Stimulated activated CD8-positive, alpha-beta memory T cell treated with anti-CD3 and anti-CD28 coated beads, Interleukin-15, amount 100 ng/mL, for 4 hours (primary cell): ENCODE data around the gene ARF4.

Source experiments
- DNase-seq, 2 donors: peaks; one replicate each; pipeline ENCODE4 v3.0.0-alpha.2; 2020; ENCODE audit warnings: low read depth in 2 of 2

ARF4 gene

DNA sequence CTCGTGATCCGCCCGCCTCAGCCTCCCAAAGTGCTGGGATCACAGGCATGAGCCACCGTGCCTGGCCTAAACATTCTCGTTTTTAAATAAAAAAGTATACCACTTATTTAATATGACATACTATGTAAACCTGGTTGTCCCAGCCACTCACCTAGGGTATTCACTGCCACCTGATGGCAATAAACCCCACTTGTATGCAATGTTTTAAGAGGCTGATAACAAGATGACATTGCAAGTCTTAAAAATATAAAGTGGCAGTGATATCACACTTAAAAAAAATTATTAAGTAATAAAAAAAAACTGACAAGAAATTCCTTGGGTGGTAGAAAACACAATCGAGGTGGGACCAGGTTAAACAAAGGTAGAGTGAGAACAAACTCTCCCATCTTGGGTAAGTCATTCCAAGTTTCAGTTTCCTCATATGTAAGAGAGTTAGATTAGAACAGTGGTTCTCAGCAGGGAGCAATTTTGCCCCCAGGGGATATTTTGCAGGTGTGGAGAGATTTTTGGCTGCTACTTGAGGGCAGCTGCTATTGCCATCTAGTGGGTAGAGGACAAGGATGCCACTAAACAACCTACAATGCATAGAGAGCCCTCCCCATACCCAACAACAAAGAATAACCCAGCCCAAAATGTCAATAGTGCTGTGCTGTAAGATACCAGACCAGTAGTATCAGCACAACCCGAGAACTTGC lies 14.5 kb downstream of the ARF4 start:
- no peak for DNase-seq

- no peak for DNase-seq
These were observed 19.3 kb downstream of the ARF4 start for GRCh38 chr3:57577801-57578200.

DNA sequence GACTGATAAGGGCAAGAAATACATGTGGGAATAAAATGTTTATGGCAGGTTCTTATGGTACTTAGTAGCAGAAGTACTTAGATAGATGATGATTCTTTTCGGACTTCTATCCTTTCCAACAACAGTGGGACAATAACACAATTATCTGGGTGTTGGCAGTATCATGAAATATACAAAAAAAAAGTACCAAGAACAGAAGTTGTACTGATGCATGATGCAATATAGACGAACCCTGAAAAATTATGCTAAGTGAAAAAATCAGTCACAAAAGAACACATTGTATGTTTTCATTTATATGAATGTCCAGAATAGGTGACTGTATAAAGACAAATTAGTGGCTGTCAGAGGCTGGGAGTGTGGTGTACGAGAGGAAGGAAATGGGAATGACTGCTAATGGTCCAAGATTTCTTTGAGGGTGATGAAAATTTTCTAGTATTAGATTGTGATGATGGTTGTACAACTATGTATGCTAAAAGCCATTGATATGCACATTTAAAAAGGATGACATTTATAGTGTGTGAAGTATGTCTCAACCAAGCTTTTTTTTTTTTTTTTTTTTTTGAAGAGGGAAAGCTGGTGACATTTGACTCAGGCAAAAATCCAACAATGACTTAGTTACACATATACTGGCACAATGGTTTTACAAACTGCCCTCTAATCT lies 21.0 kb downstream of the ARF4 start:
- no peak for DNase-seq

DNA sequence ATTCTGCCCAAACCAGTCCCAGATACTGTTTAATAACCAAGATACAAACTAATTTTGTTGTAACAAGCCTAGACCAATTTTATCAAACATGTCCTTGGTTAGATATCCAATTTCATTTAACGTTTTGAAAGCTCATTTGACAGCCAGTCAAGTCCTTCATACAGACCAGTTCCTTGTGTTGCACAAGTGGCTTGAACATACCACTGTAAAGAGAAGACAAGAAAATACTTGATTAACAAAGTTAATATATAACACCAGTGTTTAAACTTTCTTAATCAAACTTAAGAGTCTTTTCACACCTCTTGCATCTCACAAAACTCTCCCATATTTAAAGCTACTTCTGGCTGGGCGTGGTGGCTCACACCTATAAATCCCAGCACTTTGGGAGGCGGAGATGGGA lies 25.0 kb downstream of the ARF4 start:
- DNase-seq = no peak

- DNase-seq = no peak
These were observed 26.3 kb downstream of the ARF4 start for GRCh38 chr3:57570878-57571277.

DNA sequence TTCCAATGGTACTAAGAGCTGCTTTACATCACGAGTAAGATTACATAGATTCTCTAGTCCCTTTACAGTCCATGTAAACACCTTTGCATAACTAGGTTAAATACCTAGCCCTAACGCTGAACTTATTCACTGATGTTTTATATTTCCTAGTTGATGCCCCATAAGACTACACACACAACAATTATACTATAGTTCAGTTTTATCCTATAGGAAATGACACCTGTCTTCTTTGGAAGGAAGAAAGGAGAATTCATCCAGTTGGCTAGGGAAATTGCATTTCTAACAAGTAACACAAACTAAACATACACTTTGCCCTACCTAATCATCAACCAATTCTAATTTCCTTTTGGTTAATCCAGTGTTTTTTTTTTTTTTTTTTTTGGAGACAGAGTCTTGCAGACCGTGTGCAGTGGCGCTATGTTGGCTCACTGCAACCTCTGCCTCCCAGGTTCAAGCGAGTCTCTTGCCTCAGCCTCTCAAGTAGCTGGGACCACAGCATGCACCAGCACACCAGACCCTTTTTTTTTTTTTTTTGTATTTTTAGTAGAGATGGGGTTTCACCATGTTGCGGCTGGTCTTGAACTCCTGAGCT lies 27.2 kb downstream of the ARF4 start:
- DNase-seq = no peak

- no peak for DNase-seq
These were observed 37.6 kb downstream of the ARF4 start for GRCh38 chr3:57559526-57559925.

GRCh38 chr3:57557085-57557537 lies 40.0 kb downstream of the ARF4 start:
- no peak for DNase-seq

DNA sequence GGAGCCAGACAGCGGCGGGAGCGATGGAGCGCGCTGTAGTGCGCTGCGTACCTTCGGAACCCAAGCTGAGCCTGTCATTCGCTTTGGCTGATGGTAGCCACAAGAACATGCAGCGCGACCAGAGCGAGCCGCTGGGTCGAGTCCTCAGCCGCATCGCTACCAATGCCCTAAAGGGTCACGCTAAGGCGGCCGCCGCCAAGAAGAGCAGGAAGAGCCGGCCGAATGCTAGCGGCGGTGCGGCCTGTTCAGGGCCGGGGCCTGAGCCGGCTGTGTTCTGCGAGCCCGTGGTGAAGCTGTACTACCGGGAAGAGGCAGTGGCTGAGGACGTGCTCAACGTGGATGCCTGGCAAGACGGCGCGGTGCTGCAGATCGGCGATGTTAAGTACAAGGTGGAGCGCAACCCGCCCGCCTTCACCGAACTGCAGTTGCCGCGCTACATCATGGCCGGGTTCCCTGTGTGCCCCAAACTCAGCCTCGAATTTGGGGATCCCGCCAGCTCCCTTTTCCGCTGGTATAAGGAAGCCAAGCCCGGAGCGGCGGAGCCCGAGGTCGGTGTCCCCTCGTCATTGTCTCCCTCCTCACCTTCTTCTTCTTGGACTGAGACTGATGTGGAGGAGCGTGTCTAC lies 40.6 kb downstream of the ARF4 start:
- DNase-seq = peak in 1 of 2 donors; percentile 2

DNA sequence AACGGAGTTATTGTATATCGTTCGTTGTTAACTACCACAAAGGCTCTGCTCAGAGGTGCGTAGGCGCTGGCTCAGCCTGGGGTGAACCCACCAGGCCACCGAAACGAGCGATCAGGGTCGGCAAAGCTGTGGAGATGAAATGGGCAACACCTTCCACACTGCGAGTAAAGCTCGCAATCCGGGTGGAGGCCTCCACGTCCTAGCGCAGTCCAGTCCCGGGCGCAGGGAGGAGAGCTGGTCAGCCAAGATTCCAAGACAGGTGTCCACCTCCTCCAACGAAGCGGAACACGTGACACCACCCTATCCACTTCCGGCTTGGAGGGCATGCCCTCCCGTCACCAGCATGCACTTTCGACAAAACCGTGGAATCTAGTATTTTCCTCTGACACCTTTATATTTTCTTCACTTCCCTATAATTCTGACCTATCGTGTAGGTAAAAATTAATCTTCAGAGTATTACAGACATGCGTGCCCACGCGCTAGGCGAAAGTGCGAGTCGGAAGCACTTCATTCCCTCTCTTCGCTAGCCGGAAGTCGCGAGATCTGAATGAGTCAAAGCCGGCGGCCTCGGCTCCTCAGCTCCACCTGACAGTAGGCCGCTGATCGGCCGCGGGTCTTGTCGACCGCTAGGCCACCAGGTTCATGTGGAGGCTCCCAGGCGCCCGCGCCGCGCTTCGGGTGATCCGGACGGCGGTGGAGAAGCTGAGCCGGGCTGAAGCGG lies 41.2 kb downstream of the ARF4 start, which contains the start of gene PDE12:
TSS of gene PDE12 (plus strand) at position 537 of the 721 bp plus-strand sequence. CDS start at position 643, 106 bp downstream.
- DNase-seq = peak; percentile 70

GRCh38 chr3:57555306-57555705 lies 41.8 kb downstream of the ARF4 start:
- DNase-seq = no peak

DNA sequence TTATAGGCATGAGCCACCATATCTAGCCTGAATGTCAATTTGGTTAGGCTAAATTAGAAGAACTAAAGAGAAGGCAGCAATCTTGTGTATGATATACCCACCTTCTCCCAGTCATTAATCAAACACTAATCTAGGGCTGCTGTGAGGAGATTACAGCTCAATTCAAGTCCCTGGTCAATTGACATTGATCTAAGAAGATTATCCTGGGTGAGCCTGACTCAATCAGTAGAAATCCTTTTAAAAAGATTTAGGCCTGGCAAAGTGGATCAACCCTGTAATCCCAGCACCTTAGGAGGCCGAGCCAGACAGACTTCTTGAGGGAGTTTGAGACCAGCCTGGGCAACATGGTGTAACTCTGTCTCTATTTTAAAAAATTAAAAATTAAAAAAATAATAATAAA lies 50.5 kb downstream of the ARF4 start:
- no peak for DNase-seq

DNA sequence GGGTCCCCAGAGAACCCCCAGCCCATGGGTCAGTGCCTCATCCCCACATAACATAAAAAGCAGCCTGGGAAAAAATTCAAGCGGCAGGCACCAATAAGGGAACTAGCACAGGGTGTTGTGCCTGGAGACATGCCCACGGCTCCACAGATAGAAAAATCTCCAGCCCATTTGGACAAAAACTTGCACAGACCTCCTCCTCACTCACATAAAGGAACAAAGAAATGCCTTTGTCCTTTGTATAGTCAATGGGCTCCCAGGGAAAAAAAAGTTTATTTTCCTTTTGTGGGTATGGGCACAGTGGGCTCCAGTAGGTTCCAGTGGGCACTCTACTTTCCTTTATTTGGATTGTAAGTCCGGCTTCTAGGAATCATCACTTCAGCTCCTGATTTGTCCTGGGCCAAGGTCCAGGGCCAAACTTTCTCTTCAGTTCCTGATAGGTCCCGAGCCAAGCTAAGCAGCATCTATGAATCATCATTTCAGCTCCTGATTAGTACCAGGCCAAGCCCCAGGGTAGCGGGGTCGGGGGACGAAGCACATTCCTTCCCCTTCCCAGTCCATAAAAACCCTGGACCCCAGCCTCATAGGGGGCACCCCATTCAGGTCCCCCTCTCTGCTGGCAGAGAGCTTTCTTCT lies 51.4 kb downstream of the ARF4 start:
- DNase-seq = no peak

DNA sequence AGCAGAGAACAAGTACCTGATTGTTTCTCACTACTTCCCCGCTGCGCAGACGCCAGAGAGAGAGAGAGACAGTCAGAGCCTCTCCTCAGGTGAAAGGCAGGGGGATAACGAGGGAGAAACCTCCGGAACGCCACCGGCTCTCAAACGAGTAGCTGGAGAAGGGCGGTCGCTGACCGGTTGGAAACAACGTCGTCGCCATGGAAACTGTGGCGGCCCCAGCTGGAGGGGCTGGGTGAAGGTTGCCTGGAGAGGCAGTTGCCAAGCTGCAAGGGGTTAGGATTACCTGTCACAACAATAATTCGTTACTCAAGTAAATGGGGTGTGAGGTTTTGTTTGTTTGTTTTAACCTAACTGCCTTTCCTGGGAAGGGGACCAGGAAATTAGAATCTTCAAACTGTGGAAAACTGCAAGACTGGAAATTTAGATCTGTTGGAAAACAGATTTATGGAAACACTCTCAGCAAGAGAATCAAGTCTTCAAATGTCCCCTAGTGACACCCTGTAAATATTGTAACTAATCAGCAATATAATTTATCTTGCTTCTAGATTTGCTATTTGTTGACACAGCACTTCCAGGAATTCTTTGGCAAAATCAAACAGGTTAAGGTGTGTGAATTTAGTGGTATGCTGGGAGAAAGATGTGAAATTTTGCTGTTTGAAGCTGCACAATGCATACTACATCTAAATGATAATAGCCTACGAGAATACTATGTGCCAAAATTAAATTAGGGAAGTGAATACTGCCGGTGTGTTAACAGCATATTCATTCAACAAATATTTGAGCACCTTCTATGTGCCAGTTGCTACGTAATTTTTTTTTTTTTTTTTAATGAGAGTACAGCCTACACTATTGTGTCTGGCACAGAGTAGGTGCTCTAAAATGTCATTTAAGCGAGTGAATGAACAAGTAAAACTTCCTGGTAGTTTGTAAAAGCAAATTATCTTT lies 52.7 kb downstream of the ARF4 start, which contains the start of gene DNAH12:
TSS of gene DNAH12 (minus strand) at position 164 of the 945 bp plus-strand sequence. CDS start 1,474 bp downstream, outside the sequence.
- DNase-seq = no peak

DNA sequence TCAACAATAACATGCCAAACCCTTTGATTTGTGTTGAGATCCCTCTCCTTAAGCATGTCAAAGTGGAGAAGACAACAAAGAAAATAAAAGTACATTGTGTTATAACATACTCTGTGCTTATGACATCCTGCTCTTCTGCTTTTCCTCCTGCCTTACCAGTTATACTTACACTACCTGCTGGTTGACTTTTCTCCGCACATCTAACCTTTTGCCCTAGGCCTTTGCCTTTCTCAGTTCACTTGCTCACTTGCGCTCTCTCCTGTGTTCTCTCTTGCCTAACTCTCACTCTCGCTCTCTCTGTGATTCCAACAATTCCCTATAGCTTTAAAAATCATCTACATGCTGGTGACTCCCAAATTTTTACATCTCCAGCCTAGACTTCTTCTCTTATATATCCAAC lies 58.7 kb downstream of the ARF4 start:
- no peak for DNase-seq

GRCh38 chr3:57530071-57530608 lies 67.0 kb downstream of the ARF4 start:
- no peak for DNase-seq
